HEK293 (cell line): ENCODE data around the gene FHL2.

Source experiments
- CTCF ChIA-PET: fragments of 350-600 bp; formaldehyde crosslinking; extraction: SDS; loops from one replicate; lab custom pipeline; 2021; ENCODE audit warnings: antibody characterized with exemption; lab: Yijun Ruan, JAX
- POLR2A ChIA-PET: fragments of 300-600 bp; formaldehyde crosslinking; extraction: SDS; loops from one replicate; lab custom pipeline; 2020; ENCODE audit warnings: antibody characterized with exemption, inconsistent platforms; lab: Yijun Ruan, JAX
- H3K27ac ChIP-seq: fragments of 200-500 bp; sonication (Bioruptor generic); 2 replicates; pipeline ENCODE4 v1.5.1; 2014; ENCODE audit warnings: low read depth, low read length, control low read depth, inconsistent platforms; ENCODE audit errors: extremely low read depth
- H3K36me3 ChIP-seq, 2 experiments: fragments of 200-500 bp in 1 of 2; sonication (Bioruptor generic) in 1 of 2; 1 replicate in 1 of 2; 2 replicates in 1 of 2; pipeline ENCODE4 v1.5.1; 2014 to 2017; ENCODE audit warnings: inconsistent platforms in 2 of 2, low read length in 2 of 2; ENCODE audit not compliant: control insufficient read depth in 2 of 2, insufficient read depth in 1 of 2
- H3K4me1 ChIP-seq: fragments of 200-500 bp; sonication (Bioruptor generic); 2 replicates; pipeline ENCODE4 v1.5.1; 2014; ENCODE audit warnings: mild to moderate bottlenecking, low read length, inconsistent platforms; ENCODE audit not compliant: control insufficient read depth, insufficient read depth
- H3K4me3 ChIP-seq: 2 replicates; pipeline ENCODE4 v1.5.1; 2011; ENCODE audit warnings: low read depth, mild to moderate bottlenecking, control low read depth, low read length, moderate library complexity
- H3K9me3 ChIP-seq: fragments of 200-500 bp; sonication (Bioruptor generic); 2 replicates; pipeline ENCODE4 v1.5.1; 2014; ENCODE audit warnings: low read depth, low read length, inconsistent platforms; ENCODE audit not compliant: control insufficient read depth, insufficient read depth
- AEBP2 ChIP-seq: fragments of 450-650 bp; formaldehyde crosslinking; IDR thresholded peaks from 2 replicates; pipeline ENCODE4 v1.5.1; 2016; ENCODE audit warnings: missing biosample characterization, missing genetic modification characterization, borderline replicate concordance
- EGR2 ChIP-seq: fragments of 450-650 bp; formaldehyde crosslinking; IDR thresholded peaks from 2 replicates; pipeline ENCODE4 v1.5.1; 2016; ENCODE audit warnings: low read depth, missing biosample characterization, missing genetic modification characterization
- PRDM4 ChIP-seq: fragments of 450-650 bp; formaldehyde crosslinking; IDR thresholded peaks from 2 replicates; pipeline ENCODE4 v1.5.1; 2017; ENCODE audit warnings: missing biosample characterization, missing genetic modification characterization
- ZBTB21 ChIP-seq: fragments of 450-650 bp; formaldehyde crosslinking; IDR thresholded peaks from 2 replicates; pipeline ENCODE4 v1.5.1; 2017; ENCODE audit warnings: missing biosample characterization, missing genetic modification characterization
- ZBTB26 ChIP-seq: fragments of 450-650 bp; formaldehyde crosslinking; optimal IDR thresholded peaks from 2 replicates; pipeline ENCODE3; 2016; ENCODE audit warnings: missing biosample characterization, mild to moderate bottlenecking, missing genetic modification characterization
- ZNF202 ChIP-seq: fragments of 450-650 bp; formaldehyde crosslinking; IDR thresholded peaks from 2 replicates; pipeline ENCODE4 v1.5.1; 2016; ENCODE audit warnings: missing biosample characterization, missing genetic modification characterization, borderline replicate concordance
- ZNF221 ChIP-seq: fragments of 450-650 bp; formaldehyde crosslinking; IDR thresholded peaks from 2 replicates; pipeline ENCODE4 v1.5.1; 2017; ENCODE audit warnings: missing biosample characterization, missing genetic modification characterization, borderline replicate concordance
- ZNF274 ChIP-seq, 2 experiments: fragments of 200-500 bp in 1 of 2; fragments of 450-650 bp in 1 of 2; sonication (Bioruptor generic) in 1 of 2; formaldehyde crosslinking in 1 of 2; IDR thresholded peaks; 2 replicates each; pipeline versions ENCODE4 v1.5.1 to v1.6.1; 2014 to 2016; ENCODE audit warnings: borderline replicate concordance in 1 of 2, inconsistent platforms in 1 of 2, low read length in 1 of 2, missing biosample characterization in 1 of 2, missing genetic modification characterization in 1 of 2
- ZNF354C ChIP-seq: fragments of 450-650 bp; formaldehyde crosslinking; IDR thresholded peaks from 2 replicates; pipeline ENCODE4 v1.5.1; 2016; ENCODE audit warnings: missing biosample characterization, missing genetic modification characterization, low read depth, borderline replicate concordance
- ZNF37A ChIP-seq: fragments of 450-650 bp; IDR thresholded peaks from 2 replicates; pipeline ENCODE4 v1.5.1; 2018; ENCODE audit warnings: missing biosample characterization, missing genetic modification characterization
- ZNF398 ChIP-seq: fragments of 450-650 bp; formaldehyde crosslinking; IDR thresholded peaks from 2 replicates; pipeline ENCODE4 v1.5.1; 2017; ENCODE audit warnings: missing biosample characterization, missing genetic modification characterization
- ZNF518A ChIP-seq: fragments of 450-650 bp; formaldehyde crosslinking; conservative IDR thresholded peaks from 2 replicates; pipeline ENCODE4 v1.5.1; 2016; ENCODE audit warnings: low read depth, missing biosample characterization, missing genetic modification characterization
- ZNF664 ChIP-seq: fragments of 450-650 bp; formaldehyde crosslinking; IDR thresholded peaks from 2 replicates; pipeline ENCODE4 v1.5.1; 2016; ENCODE audit warnings: missing biosample characterization, missing genetic modification characterization
- ZSCAN16 ChIP-seq: fragments of 450-650 bp; formaldehyde crosslinking; IDR thresholded peaks from 2 replicates; pipeline ENCODE4 v1.5.1; 2016; ENCODE audit warnings: missing biosample characterization, missing genetic modification characterization
- TF ChIP-seq, protein P1 (sequence below): fragments of 450-650 bp; formaldehyde crosslinking; IDR thresholded peaks from 2 replicates; pipeline ENCODE4 v1.5.1; 2016; ENCODE audit warnings: missing biosample characterization, missing genetic modification characterization

The FHL2 gene

DNA sequence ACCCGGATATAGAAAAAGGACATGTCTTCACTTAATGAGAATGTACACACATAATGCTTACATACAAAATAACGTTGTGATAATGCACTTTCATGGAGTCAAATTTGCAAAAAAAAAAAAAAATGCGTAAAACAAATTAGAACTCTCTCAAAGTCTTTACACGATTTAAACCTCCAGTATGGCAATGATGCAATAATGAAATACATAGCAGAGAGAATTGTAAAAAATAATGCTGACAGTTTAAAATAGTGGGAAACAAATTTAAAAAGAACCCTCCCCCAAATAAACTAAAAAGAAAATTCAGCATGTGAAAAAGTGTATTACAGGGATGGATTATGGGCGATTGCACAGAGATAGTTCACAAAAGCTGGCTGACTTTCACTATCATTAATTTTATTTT is 46.6 kb upstream of the FHL2 start:
- H3K4me3 ChIP-seq, result no peak overlapping the region
- TF ChIP-seq AEBP2 (tag by site-specific recombination) (no peak), EGR2 (tag by site-specific recombination) (no peak), ZNF518A (tag by site-specific recombination) (no peak), ZNF37A (tag by site-specific recombination) (no peak), ZNF202 (no peak), ZBTB21 (tag by site-specific recombination) (no peak), ZNF274 (IDR thresholded peaks at IDR 0.05; ENCODE audit: low read length) (no peak), ZNF274 (tag by site-specific recombination; IDR thresholded peaks at IDR 0.05; ENCODE audit: borderline replicate concordance) (no peak), ZNF398 (tag by site-specific recombination) (no peak), ZNF664 (tag by site-specific recombination) (no peak), ZBTB26 (no peak), PRDM4 (tag by site-specific recombination) (no peak), ZNF354C (tag by site-specific recombination) (no peak), ZSCAN16 (tag by site-specific recombination) (no peak), ZNF221 (tag by site-specific recombination) (no peak)
- TF ChIP-seq, protein P1, sequence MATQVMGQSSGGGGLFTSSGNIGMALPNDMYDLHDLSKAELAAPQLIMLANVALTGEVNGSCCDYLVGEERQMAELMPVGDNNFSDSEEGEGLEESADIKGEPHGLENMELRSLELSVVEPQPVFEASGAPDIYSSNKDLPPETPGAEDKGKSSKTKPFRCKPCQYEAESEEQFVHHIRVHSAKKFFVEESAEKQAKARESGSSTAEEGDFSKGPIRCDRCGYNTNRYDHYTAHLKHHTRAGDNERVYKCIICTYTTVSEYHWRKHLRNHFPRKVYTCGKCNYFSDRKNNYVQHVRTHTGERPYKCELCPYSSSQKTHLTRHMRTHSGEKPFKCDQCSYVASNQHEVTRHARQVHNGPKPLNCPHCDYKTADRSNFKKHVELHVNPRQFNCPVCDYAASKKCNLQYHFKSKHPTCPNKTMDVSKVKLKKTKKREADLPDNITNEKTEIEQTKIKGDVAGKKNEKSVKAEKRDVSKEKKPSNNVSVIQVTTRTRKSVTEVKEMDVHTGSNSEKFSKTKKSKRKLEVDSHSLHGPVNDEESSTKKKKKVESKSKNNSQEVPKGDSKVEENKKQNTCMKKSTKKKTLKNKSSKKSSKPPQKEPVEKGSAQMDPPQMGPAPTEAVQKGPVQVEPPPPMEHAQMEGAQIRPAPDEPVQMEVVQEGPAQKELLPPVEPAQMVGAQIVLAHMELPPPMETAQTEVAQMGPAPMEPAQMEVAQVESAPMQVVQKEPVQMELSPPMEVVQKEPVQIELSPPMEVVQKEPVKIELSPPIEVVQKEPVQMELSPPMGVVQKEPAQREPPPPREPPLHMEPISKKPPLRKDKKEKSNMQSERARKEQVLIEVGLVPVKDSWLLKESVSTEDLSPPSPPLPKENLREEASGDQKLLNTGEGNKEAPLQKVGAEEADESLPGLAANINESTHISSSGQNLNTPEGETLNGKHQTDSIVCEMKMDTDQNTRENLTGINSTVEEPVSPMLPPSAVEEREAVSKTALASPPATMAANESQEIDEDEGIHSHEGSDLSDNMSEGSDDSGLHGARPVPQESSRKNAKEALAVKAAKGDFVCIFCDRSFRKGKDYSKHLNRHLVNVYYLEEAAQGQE, result no peak
- TF ChIP-seq, all 188 proteins: peak for 0
- Histone ChIP-seq H3K27ac (no peak overlapping the region), H3K36me3 (no peaks in the 10 kb centered on the region), H3K9me3 (no peaks in the 10 kb centered on the region), H3K4me1 (no peaks in the 10 kb centered on the region)
- ChIA-PET POLR2A (no interaction called here), CTCF (interaction anchor here (0.6 kb wide), 1 partner anchor 75 kb away, joined by 4 read pairs; no protein-coding TSS in a partner anchor)
